Adrenal gland (tissue), 12 donors: ENCODE measurements around the gene PTGER4. TPM values are rescaled to one million over a fixed set of nuclear protein-coding genes. Genes with fewer than 3 reads are reported as not detected.
A peak's percentile ranks its signal among the peaks of the same experiment; 100 is the strongest.

Source experiments
- DNase-seq, 7 donors: peaks; one replicate each; pipeline ENCODE4 v3.0.0-alpha.2; 2019 to 2020
- H3K27ac ChIP-seq, 5 donors: fragments of 200-600 bp; sonication (generic) in 4 of 5; 1 replicate in 3 of 5; 2 replicates in 2 of 5; pipeline versions ENCODE4 v1.5.1 to v1.8.0; 2016 to 2020; ENCODE audit warnings: mild to moderate bottlenecking in 1 of 5
- H3K27me3 ChIP-seq: fragments of 200-600 bp; 2 replicates; pipeline ENCODE4 v1.8.0; 2021
- H3K36me3 ChIP-seq, 2 donors: fragments of 200-600 bp; replicated peaks in 1 of 2; 1 replicate in 1 of 2; 2 replicates in 1 of 2; pipeline versions ENCODE4 v1.5.1 to v1.8.0; 2018 to 2022
- H3K4me1 ChIP-seq, 2 donors: fragments of 200-600 bp; replicated peaks in 1 of 2; 1 replicate in 1 of 2; 2 replicates in 1 of 2; pipeline versions ENCODE4 v1.5.1 to v1.8.0; 2018 to 2021
- H3K4me3 ChIP-seq, 4 donors: fragments of 200-600 bp; sonication (generic) in 3 of 4; one replicate each; pipeline ENCODE4 v1.5.1; 2016 to 2018
- H3K9me3 ChIP-seq, 3 donors: fragments of 200-600 bp; sonication (generic) in 1 of 3; replicated peaks in 1 of 3; 1 replicate in 2 of 3; 2 replicates in 1 of 3; pipeline versions ENCODE4 v1.5.1 to v1.8.0; 2016 to 2021
- CTCF ChIP-seq, 6 experiments: fragments of 450-650 bp in 4 of 6; fragments of 200-600 bp in 2 of 6; sonication (generic) in 1 of 6; IDR thresholded peaks; 1 replicate in 5 of 6; 2 replicates in 1 of 6; pipeline versions ENCODE4 v1.5.1 to v1.8.0; 2016 to 2021; ENCODE audit warnings: antibody characterized with exemption in 6 of 6, mild to moderate bottlenecking in 2 of 6, moderate library complexity in 1 of 6
- POLR2A ChIP-seq, 2 donors: fragments of 450-650 bp; IDR thresholded peaks; one replicate each; pipeline ENCODE4 v1.6.1; 2017; ENCODE audit warnings: antibody characterized with exemption in 2 of 2, mild to moderate bottlenecking in 2 of 2, moderate library complexity in 1 of 2
- WGBS, 4 donors: extraction: QIAGEN DNeasy Blood & Tissue Kit in 2 of 4; methylation state at CpG; one replicate each; pipeline versions ENCODE4 v1.1.5 to v1.1.7; 2013 to 2017; 5-methylcytosine and 5-hydroxymethylcytosine counted together
- intact Hi-C, 2 donors: fragments of 100-400 bp; cut with DNase I; formaldehyde crosslinking; loops; one replicate each; pipeline versions ENCODE4 v1.14.1 to v1.15.0; 2022 to 2023
- polyA plus RNA-seq, 3 donors: library from polyadenylated mRNA; stranded (reverse); fragments of 200-250 nt in 2 of 3; fragments of 350-450 nt in 1 of 3; fragmentation: Illumina TruSeq in 1 of 3; extraction: RNeasy Lipid Tissue Mini Kit (QIAGEN cat#74804) in 1 of 3; gene quantifications; one replicate each; pipeline ENCODE4 v1.2.3, GENCODE V29; 2013 to 2014
- total RNA-seq, 9 donors: library from RNA; depleted of rRNA in 4 of 9; stranded (reverse); fragments of >200 nt in 4 of 9; fragments of 120-200 nt in 1 of 9; fragmentation: NEBNext Ultra II Directional in 1 of 9; extraction: Animal tissue kit (Norgen Biotek cat#: 25700) in 1 of 9; gene quantifications; one replicate each; pipeline versions ENCODE4 v1.1.0 to v1.2.4, GENCODE V29; 2013 to 2023
- donor health status: healthy with polysubstance abuse.
- donor health status: Bipolar disorder and iron deficiency.
- donor health status: DM: yes; HTN: yes; CAD: no.
- donor health status: DM: no; HTN: no; CAD: no.
- donor health status: DM: no; HTN: no; CAD: no.
- donor health status: DM: yes; HTN: yes; CAD: no.

The PTGER4 gene
- total and polyA plus RNA-seq, 12 donors: 1.3 to 89.6 (median 17.9) TPM

GRCh38 chr5:40677456-40677855 lies 2.3 kb upstream of the PTGER4 start:
- peak overlapping the region in 1 of 4 donors; percentile 10 for H3K4me3 ChIP-seq
- 62 to 70% (median 67%) methylated on average over 2 of the region's 2 CpGs for WGBS, 4 donors
- H3K9me3 ChIP-seq: no peaks in the 10 kb centered on the region
- H3K27me3 ChIP-seq: no peaks in the 10 kb centered on the region
- H3K27ac ChIP-seq: peak overlapping the region in 2 of 5 donors; percentile 21 to 46
- no peak for DNase-seq
- no peaks in the 10 kb centered on the region for H3K36me3 ChIP-seq
- no peak for TF ChIP-seq CTCF (IDR thresholded peaks at IDR 0.05)
- no peak for TF ChIP-seq POLR2A (IDR thresholded peaks at IDR 0.05)
- peaks cover 0 to 15% of the 10 kb centered on the region in 2 donors for H3K4me1 ChIP-seq
- intact Hi-C loops: no loop called here

GRCh38 chr5:40678026-40678425 lies 1.7 kb upstream of the PTGER4 start:
- Histone ChIP-seq H3K4me3 (peak overlapping the region in 1 of 4 donors; percentile 76), H3K36me3 (no peaks in the 10 kb centered on the region), H3K9me3 (no peaks in the 10 kb centered on the region), H3K4me1 (peaks cover 0 to 15% of the 10 kb centered on the region in 2 donors), H3K27ac (peak overlapping the region in 2 of 5 donors; percentile 87 to 90), H3K27me3 (no peaks in the 10 kb centered on the region)
- 40 to 56% (median 52%) methylated on average over 2 of the region's 2 CpGs for WGBS, 4 donors
- no peak for DNase-seq
- TF ChIP-seq CTCF (IDR thresholded peaks at IDR 0.05) (no peak), POLR2A (IDR thresholded peaks at IDR 0.05) (no peak)
- intact Hi-C loops: no loop called here

GRCh38 chr5:40678460-40679147 lies 1.1 kb upstream of the PTGER4 start:
- no peak for DNase-seq
- no peaks in the 10 kb centered on the region for H3K9me3 ChIP-seq
- intact Hi-C loops: no loop called here
- H3K4me3 ChIP-seq: peak overlapping the region in 2 of 4 donors; percentile 40 to 76
- H3K4me1 ChIP-seq: peaks cover 0 to 15% of the 10 kb centered on the region in 2 donors
- H3K27me3 ChIP-seq: no peaks in the 10 kb centered on the region
- H3K36me3 ChIP-seq: no peaks in the 10 kb centered on the region
- H3K27ac ChIP-seq: peak overlapping the region in 4 of 5 donors; percentile 72 to 90 (median 80)
- TF ChIP-seq POLR2A (IDR thresholded peaks at IDR 0.05): no peak
- no peak for TF ChIP-seq CTCF (IDR thresholded peaks at IDR 0.05)
- WGBS, 4 donors: 19 to 22% (median 20%) methylated on average over 12 of the region's 12 CpGs

- H3K9me3 ChIP-seq: no peaks in the 10 kb centered on the region
- DNase-seq: peak; percentile 85 to 94 (median 89)
- H3K27me3 ChIP-seq: no peaks in the 10 kb centered on the region
- 1% methylated on average over 25 to 60 of the region's 60 CpGs for WGBS, 4 donors
- peak overlapping the region in 3 of 4 donors; percentile 40 to 76 (median 56) for H3K4me3 ChIP-seq
- TF ChIP-seq POLR2A (IDR thresholded peaks at IDR 0.05) (peak in 1 of 2 donors; percentile 24), CTCF (IDR thresholded peaks at IDR 0.05) (no peak)
- intact Hi-C loops: no loop called here
- H3K4me1 ChIP-seq: peaks cover 0 to 15% of the 10 kb centered on the region in 2 donors
- H3K27ac ChIP-seq: peak overlapping the region in 4 of 5 donors; percentile 72 to 90 (median 80)
- no peaks in the 10 kb centered on the region for H3K36me3 ChIP-seq
Observed at GRCh38 chr5:40679148-40679912, 385 bp upstream of the PTGER4 start.
